ENCODE measurements around the gene FKBP1A.

- TF ChIP-seq EP300 (IDR thresholded peaks at IDR 0.05) (no peak), CTCF (IDR thresholded peaks at IDR 0.05) (no peak), POLR2A (IDR thresholded peaks at IDR 0.05) (no peak)
These were observed 3.4 kb upstream of the FKBP1A start for GRCh38 chr20:1396264-1396663.

Data from sigmoid colon (tissue), 4 donors.